Parathyroid adenoma (tissue), 2 donors: ENCODE results near the gene CCDC71L.
"Not testable (repeated sequence)": the region's sequence is repeated elsewhere in the genome, so short reads cannot be mapped to it uniquely, and the experiment has no call there.

Source experiments
- H2AFZ ChIP-seq: fragments of 300-600 bp; sonication (generic); one replicate; pipeline ENCODE4 v1.7.0; 2017; ENCODE audit warnings: antibody characterized with exemption, mild to moderate bottlenecking
- H3K27ac ChIP-seq: fragments of 300-600 bp; sonication (generic); one replicate; pipeline ENCODE4 v1.7.0; 2017
- H3K27me3 ChIP-seq: fragments of 300-600 bp; sonication (generic); one replicate; pipeline ENCODE4 v1.7.0; 2017; ENCODE audit warnings: low read length; ENCODE audit not compliant: control insufficient read depth, insufficient read depth
- H3K36me3 ChIP-seq: fragments of 300-600 bp; sonication (generic); one replicate; pipeline ENCODE4 v1.7.0; 2017; ENCODE audit warnings: low read length; ENCODE audit not compliant: control insufficient read depth, insufficient read depth
- H3K4me1 ChIP-seq: fragments of 300-600 bp; sonication (generic); one replicate; pipeline ENCODE4 v1.7.0; 2017; ENCODE audit warnings: control low read depth
- H3K4me2 ChIP-seq: fragments of 300-600 bp; sonication (generic); one replicate; pipeline ENCODE4 v1.7.0; 2017; ENCODE audit warnings: low read length
- H3K4me3 ChIP-seq: fragments of 300-600 bp; sonication (generic); one replicate; pipeline ENCODE4 v1.7.0; 2017; ENCODE audit warnings: low read depth, low read length
- H3K79me2 ChIP-seq: fragments of 300-600 bp; sonication (generic); one replicate; pipeline ENCODE4 v1.7.0; 2017; ENCODE audit warnings: control low read depth
- H3K9ac ChIP-seq: fragments of 300-600 bp; sonication (generic); one replicate; pipeline ENCODE4 v1.7.0; 2017; ENCODE audit warnings: mild to moderate bottlenecking
- H3K9me3 ChIP-seq: fragments of 300-600 bp; sonication (generic); one replicate; pipeline ENCODE4 v1.7.0; 2017; ENCODE audit warnings: low read length; ENCODE audit not compliant: control insufficient read depth
- TF ChIP-seq, protein P1 (sequence below): fragments of 300-600 bp; sonication (generic); IDR thresholded peaks from one replicate; pipeline ENCODE4 v1.7.0; 2017; ENCODE audit warnings: antibody characterized with exemption, mild to moderate bottlenecking
- donor health status: primary hyperparathyroidism.

CCDC71L gene

DNA sequence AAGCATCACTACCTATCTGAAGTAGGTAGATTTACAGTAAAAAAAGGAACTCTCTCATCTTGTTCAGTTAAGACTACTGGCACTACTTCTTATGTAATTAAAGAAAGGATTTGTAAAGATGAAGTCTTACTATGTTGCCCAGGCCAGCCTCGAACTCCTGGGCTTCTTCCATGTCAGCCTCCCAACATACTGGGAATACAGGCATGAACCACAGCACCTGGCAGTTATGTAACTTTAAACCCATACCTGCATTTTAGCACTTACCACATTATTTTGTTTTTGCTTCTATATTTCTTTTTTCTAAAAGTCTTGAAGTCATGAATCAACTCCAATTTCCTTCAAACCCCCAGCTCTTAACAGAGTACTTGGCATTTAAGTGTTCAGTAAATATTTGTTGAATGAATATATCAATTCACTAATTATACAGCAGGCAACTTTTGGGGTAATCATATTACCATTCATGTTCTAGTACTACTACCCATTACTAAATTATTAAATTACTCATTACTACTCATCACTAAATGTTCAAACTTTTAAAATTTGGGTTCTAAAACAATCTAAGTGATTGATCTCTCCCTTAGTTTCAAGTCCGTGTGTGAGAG lies 31.6 kb upstream of the CCDC71L start:
- no peaks in the 10 kb centered on the region for H3K27me3 ChIP-seq
- TF ChIP-seq, protein P1, sequence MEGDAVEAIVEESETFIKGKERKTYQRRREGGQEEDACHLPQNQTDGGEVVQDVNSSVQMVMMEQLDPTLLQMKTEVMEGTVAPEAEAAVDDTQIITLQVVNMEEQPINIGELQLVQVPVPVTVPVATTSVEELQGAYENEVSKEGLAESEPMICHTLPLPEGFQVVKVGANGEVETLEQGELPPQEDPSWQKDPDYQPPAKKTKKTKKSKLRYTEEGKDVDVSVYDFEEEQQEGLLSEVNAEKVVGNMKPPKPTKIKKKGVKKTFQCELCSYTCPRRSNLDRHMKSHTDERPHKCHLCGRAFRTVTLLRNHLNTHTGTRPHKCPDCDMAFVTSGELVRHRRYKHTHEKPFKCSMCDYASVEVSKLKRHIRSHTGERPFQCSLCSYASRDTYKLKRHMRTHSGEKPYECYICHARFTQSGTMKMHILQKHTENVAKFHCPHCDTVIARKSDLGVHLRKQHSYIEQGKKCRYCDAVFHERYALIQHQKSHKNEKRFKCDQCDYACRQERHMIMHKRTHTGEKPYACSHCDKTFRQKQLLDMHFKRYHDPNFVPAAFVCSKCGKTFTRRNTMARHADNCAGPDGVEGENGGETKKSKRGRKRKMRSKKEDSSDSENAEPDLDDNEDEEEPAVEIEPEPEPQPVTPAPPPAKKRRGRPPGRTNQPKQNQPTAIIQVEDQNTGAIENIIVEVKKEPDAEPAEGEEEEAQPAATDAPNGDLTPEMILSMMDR = no peak
- no peak overlapping the region for H3K9ac ChIP-seq
- no peak overlapping the region for H3K4me2 ChIP-seq
- no peaks in the 10 kb centered on the region for H3K36me3 ChIP-seq
- H3K27ac ChIP-seq = no peak overlapping the region
- H3K9me3 ChIP-seq = no peaks in the 10 kb centered on the region
- H3K4me3 ChIP-seq = no peak overlapping the region
- H3K79me2 ChIP-seq = no peaks in the 10 kb centered on the region
- no peak overlapping the region for H2AFZ ChIP-seq
- H3K4me1 ChIP-seq = no peaks in the 10 kb centered on the region

DNA sequence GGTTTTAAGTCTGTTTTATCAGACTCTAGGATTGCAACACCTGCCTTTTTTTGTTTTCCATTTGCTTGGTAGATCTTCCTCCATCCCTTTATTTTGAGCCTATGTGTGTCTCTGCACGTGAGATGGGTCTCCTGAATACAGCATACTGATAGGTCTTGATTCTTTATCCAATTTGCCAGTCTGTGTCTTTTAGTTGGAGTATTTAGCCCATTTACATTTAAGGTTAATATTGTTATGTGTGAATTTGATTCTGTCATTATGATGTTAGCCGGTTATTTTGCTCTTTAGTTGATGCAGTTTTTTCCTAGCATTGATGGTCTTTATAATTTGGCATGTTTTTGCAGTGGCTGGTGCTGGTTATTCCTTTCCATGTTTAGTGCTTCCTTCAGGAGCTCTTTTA lies 27.2 kb upstream of the CCDC71L start:
- not testable (repeated sequence) for H3K27me3 ChIP-seq, H3K36me3 ChIP-seq, H2AFZ ChIP-seq, H3K9ac ChIP-seq, H3K79me2 ChIP-seq, H3K9me3 ChIP-seq, H3K4me2 ChIP-seq, H3K4me3 ChIP-seq, H3K4me1 ChIP-seq, H3K27ac ChIP-seq

DNA sequence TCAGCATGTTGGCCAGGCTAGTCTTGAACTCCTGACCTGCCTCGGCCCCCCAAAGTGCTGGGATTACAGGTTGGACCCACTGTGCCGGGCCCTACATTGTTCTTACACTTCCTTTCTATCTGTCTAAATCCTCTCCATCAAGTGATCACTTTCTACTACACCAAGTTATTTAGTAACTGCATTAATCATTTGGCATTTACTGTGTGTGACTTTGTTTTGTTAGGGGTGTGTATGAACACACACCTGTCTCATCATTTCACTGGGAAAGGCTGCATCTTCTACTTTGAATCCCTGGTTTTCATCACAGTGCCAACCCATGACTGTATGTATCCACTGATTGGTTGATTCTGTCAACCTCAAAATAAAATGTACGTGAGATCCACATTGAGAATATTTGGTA lies 23.0 kb upstream of the CCDC71L start:
- H3K4me3 ChIP-seq = no peak overlapping the region
- H3K27ac ChIP-seq = no peak overlapping the region
- H3K36me3 ChIP-seq = no peaks in the 10 kb centered on the region
- no peaks in the 10 kb centered on the region for H3K9me3 ChIP-seq
- H3K9ac ChIP-seq = no peak overlapping the region
- H3K79me2 ChIP-seq = no peaks in the 10 kb centered on the region
- TF ChIP-seq, protein P1 = no peak
- H2AFZ ChIP-seq = no peak overlapping the region
- no peaks in the 10 kb centered on the region for H3K4me1 ChIP-seq
- H3K4me2 ChIP-seq = no peak overlapping the region
- no peaks in the 10 kb centered on the region for H3K27me3 ChIP-seq

DNA sequence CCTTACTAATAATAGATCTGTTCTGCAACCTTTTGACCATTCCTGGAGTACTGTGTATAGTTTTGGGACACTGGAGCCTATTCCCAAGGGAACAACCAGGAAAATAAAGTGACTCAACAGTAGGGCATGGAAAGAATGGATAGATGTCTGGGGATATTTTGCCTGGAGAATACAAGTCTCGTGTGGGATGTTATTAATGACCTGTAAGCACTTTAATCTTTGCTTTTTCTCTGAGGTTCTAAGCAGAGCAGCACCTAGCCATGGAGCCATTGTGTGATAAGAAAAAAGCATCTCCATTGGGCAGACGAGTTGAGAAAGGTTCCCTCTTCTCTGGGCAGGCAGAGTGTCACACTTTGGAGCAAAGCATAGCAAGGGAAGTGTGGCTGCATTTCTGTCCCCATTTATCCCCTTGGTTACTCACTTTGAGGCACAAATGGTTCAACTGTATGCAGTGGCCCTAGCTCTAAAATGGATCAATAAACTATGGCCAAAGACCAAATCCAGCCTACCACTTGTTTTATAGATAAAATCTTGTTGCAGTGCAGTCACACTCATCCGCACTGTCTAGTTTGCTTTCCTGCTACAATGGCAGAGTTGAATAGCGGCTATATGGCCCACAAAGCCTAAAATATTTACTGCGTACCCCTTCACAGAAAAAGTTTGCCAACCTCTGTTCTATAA lies 21.0 kb upstream of the CCDC71L start:
- H3K27me3 ChIP-seq = no peaks in the 10 kb centered on the region
- no peak overlapping the region for H3K4me2 ChIP-seq
- TF ChIP-seq, protein P1 = no peak
- no peak overlapping the region for H2AFZ ChIP-seq
- no peaks in the 10 kb centered on the region for H3K79me2 ChIP-seq
- H3K36me3 ChIP-seq = no peaks in the 10 kb centered on the region
- no peak overlapping the region for H3K27ac ChIP-seq
- no peaks in the 10 kb centered on the region for H3K9me3 ChIP-seq
- H3K4me1 ChIP-seq = no peaks in the 10 kb centered on the region
- no peak overlapping the region for H3K9ac ChIP-seq
- H3K4me3 ChIP-seq = no peak overlapping the region

DNA sequence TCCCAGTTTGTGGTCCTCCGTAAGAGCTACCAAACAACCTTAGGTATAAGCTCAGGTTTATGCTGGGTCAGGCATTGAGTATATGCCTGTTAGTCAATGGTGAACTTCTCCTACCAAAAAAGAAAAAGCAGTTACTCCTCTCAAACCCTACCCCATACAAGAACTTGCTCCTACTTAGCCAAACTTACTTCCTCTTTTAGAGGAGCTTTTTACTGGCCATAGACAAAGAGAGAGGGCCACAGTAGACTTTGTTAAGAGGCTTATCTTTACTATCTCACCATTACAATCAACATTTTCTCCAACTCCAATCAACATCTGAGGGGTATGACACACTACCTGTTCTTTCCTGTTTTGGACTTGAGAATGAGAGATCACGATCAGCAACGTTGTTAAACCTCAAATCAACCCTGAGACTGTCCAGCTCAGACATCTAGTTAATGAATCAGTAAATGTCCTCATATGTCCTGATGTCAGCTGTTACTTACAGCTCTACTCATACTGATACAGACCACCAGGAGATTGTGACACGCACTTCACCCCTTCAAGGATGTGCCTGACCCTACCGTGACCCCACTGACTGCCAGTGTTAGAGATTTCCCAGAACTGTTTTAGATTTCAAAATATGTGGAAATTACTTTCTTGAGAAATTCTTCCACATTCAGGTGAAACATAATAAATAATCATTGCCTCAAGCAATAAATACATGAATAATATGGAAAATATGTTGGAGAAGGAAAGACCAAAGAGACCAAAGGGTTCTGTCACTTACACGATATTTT lies 18.4 kb upstream of the CCDC71L start:
- no peak overlapping the region for H3K4me3 ChIP-seq
- TF ChIP-seq, protein P1 = no peak
- no peak overlapping the region for H3K4me2 ChIP-seq
- no peaks in the 10 kb centered on the region for H3K4me1 ChIP-seq
- H3K9ac ChIP-seq = no peak overlapping the region
- H2AFZ ChIP-seq = no peak overlapping the region
- H3K9me3 ChIP-seq = no peaks in the 10 kb centered on the region
- H3K27me3 ChIP-seq = no peaks in the 10 kb centered on the region
- H3K36me3 ChIP-seq = no peaks in the 10 kb centered on the region
- H3K27ac ChIP-seq = no peak overlapping the region
- no peaks in the 10 kb centered on the region for H3K79me2 ChIP-seq
